Smooth muscle cell (in vitro differentiated cells): ENCODE results near the gene LRRC17. TPM values are rescaled to one million over a fixed set of nuclear protein-coding genes. Genes with fewer than 3 reads are reported as not detected.

Experiments used
- DNase-seq: peaks from one replicate; lab custom pipeline; 2025; ENCODE audit not compliant: unreplicated experiment; lab: John Stamatoyannopoulos, UW
- H2AFZ ChIP-seq: fragments of 200-600 bp; sonication (generic); 2 replicates; pipeline ENCODE4 v1.6.0; 2016; ENCODE audit warnings: antibody characterized with exemption, low read depth, mild to moderate bottlenecking
- H3F3A ChIP-seq: fragments of 200-600 bp; sonication (generic); 2 replicates; pipeline ENCODE4 v1.6.0; 2017; ENCODE audit warnings: antibody characterized with exemption, low read depth
- H3K27ac ChIP-seq: fragments of 200-600 bp; sonication (generic); 2 replicates; pipeline ENCODE4 v1.5.1; 2016; ENCODE audit warnings: low read depth, mild to moderate bottlenecking
- H3K27me3 ChIP-seq: fragments of 200-600 bp; sonication (generic); 2 replicates; pipeline ENCODE4 v1.6.1; 2016; ENCODE audit warnings: low read depth, mild to moderate bottlenecking
- H3K36me3 ChIP-seq: fragments of 200-600 bp; sonication (generic); 2 replicates; pipeline ENCODE4 v1.5.1; 2016; ENCODE audit warnings: low read depth
- H3K4me1 ChIP-seq: fragments of 200-600 bp; sonication (generic); 2 replicates; pipeline ENCODE4 v1.5.1; 2016; ENCODE audit warnings: low read depth
- H3K4me2 ChIP-seq: fragments of 200-600 bp; sonication (generic); 2 replicates; pipeline ENCODE4 v1.6.0; 2016; ENCODE audit warnings: mild to moderate bottlenecking
- H3K4me3 ChIP-seq: fragments of 200-600 bp; sonication (generic); 2 replicates; pipeline ENCODE4 v1.5.1; 2016; ENCODE audit warnings: mild to moderate bottlenecking
- H3K79me2 ChIP-seq: fragments of 200-600 bp; sonication (generic); 2 replicates; pipeline ENCODE4 v1.6.0; 2016; ENCODE audit warnings: low read depth, mild to moderate bottlenecking
- H3K9ac ChIP-seq: fragments of 200-600 bp; sonication (generic); 2 replicates; pipeline ENCODE4 v1.6.0; 2016; ENCODE audit warnings: low read depth
- H3K9me3 ChIP-seq: fragments of 200-600 bp; sonication (generic); replicated peaks from 2 replicates; pipeline ENCODE4 v1.5.1; 2016; ENCODE audit warnings: low read depth
- H4K20me1 ChIP-seq: fragments of 200-600 bp; sonication (generic); 2 replicates; pipeline ENCODE4 v1.6.0; 2016; ENCODE audit warnings: low read depth
- WGBS: methylation state at CpG from one replicate; pipeline ENCODE4 v1.1.7; 2016; ENCODE audit warnings: low lambda C conversion rate; 5-methylcytosine and 5-hydroxymethylcytosine counted together
- polyA plus RNA-seq: library from polyadenylated mRNA; unstranded; fragments of >200 nt; fragmentation: Nextera tagmentation; extraction: Ambion mirVana; gene quantifications from 2 replicates; pipeline ENCODE4 v1.2.1, GENCODE V29; 2016
- total RNA-seq: library from RNA; depleted of rRNA; stranded (reverse); fragments of >200 nt; gene quantifications from 2 replicates; pipeline ENCODE4 v1.2.3, GENCODE V29; 2014
- TF ChIP-seq, protein P1 (sequence below): fragments of 200-600 bp; sonication (generic); IDR thresholded peaks from 2 replicates; pipeline ENCODE4 v1.5.1; 2017; ENCODE audit warnings: borderline replicate concordance, mild to moderate bottlenecking, antibody characterized with exemption; ENCODE audit not compliant: insufficient read depth, poor library complexity, severe bottlenecking

Gene LRRC17
- total and polyA plus RNA-seq, 2 experiments from 2014 or later = 6.2 to 23.0 TPM

DNA sequence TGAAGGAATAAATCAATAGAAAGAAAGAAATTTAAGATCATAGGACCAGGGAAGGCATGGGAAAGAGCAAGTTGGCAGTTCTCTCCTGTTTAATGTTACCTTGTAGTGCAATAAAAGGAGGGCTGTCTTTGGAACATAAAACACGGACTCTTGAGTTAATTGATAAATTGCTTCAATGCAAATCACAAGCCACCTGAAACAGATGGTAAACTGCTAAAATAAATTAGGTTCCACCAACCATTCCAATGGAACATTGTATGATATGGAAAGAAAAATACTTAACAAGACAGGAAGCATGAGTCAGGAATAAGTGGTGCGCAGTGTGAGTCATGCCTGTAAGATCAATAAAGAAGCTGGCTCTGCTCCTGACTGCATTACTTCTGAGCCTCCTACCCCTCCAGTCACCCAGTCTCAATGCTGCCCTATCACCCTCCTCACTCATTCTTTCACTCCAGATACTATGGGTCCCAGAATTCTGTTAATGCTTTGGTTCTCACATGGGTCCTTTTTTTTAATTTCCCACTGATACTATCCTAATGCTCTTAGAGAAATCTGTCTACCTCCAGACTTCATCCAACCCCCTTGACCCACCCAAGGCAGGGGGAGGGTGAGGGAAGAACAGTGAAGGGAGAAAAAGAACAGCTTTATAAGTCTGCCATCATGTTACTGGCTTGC, 78.9 kb downstream of the LRRC17 start:
- DNase-seq = no peak
- no peaks in the 10 kb centered on the region for H3K27me3 ChIP-seq
- H3F3A ChIP-seq = peaks cover 5% of the 10 kb centered on the region
- H3K4me1 ChIP-seq = no peaks in the 10 kb centered on the region
- H3K9me3 ChIP-seq = no peaks in the 10 kb centered on the region
- WGBS = 43% methylated on average over 2 of the region's 2 CpGs
- peak overlapping the region; percentile 36 for H3K4me2 ChIP-seq
- TF ChIP-seq, protein P1, sequence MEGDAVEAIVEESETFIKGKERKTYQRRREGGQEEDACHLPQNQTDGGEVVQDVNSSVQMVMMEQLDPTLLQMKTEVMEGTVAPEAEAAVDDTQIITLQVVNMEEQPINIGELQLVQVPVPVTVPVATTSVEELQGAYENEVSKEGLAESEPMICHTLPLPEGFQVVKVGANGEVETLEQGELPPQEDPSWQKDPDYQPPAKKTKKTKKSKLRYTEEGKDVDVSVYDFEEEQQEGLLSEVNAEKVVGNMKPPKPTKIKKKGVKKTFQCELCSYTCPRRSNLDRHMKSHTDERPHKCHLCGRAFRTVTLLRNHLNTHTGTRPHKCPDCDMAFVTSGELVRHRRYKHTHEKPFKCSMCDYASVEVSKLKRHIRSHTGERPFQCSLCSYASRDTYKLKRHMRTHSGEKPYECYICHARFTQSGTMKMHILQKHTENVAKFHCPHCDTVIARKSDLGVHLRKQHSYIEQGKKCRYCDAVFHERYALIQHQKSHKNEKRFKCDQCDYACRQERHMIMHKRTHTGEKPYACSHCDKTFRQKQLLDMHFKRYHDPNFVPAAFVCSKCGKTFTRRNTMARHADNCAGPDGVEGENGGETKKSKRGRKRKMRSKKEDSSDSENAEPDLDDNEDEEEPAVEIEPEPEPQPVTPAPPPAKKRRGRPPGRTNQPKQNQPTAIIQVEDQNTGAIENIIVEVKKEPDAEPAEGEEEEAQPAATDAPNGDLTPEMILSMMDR = no peak
- peak overlapping the region; percentile 42 for H3K9ac ChIP-seq
- no peaks in the 10 kb centered on the region for H3K79me2 ChIP-seq
- peak overlapping the region; percentile 77 for H3K27ac ChIP-seq
- no peaks in the 10 kb centered on the region for H3K36me3 ChIP-seq
- H4K20me1 ChIP-seq = no peaks in the 10 kb centered on the region
- H2AFZ ChIP-seq = no peak overlapping the region
- H3K4me3 ChIP-seq = no peak overlapping the region

DNA sequence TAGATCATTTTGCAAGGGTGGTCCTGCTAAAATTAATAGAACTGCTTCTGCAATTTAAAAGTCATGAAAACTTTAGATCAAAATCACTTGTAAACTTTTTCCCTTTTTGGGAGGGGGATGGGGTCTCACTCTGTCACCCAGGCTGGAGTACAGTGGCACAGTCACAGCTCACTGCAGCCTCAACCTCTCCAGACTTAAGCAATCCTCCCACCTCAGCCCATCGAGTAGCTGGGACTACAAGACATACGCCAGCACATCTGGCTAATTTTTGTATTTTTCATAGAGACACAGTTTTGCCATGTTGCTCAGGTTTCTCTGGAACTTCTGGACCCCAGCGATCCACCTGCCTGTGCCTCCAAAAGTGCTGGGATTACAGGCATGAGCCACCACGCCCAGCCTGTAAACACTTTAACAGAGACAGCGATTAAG, 79.7 kb downstream of the LRRC17 start:
- no peak for DNase-seq
- H3K4me2 ChIP-seq = peak overlapping the region; percentile 36
- no peaks in the 10 kb centered on the region for H3K4me1 ChIP-seq
- 91% methylated on average over 5 of the region's 5 CpGs for WGBS
- H3K27ac ChIP-seq = peak overlapping the region; percentile 77
- no peaks in the 10 kb centered on the region for H3K79me2 ChIP-seq
- H3K4me3 ChIP-seq = no peak overlapping the region
- H2AFZ ChIP-seq = no peak overlapping the region
- no peaks in the 10 kb centered on the region for H3K27me3 ChIP-seq
- H3K9ac ChIP-seq = no peak overlapping the region
- no peaks in the 10 kb centered on the region for H3K9me3 ChIP-seq
- TF ChIP-seq, protein P1 = no peak
- no peaks in the 10 kb centered on the region for H3K36me3 ChIP-seq
- peaks cover 5% of the 10 kb centered on the region for H3F3A ChIP-seq
- H4K20me1 ChIP-seq = no peaks in the 10 kb centered on the region

DNA sequence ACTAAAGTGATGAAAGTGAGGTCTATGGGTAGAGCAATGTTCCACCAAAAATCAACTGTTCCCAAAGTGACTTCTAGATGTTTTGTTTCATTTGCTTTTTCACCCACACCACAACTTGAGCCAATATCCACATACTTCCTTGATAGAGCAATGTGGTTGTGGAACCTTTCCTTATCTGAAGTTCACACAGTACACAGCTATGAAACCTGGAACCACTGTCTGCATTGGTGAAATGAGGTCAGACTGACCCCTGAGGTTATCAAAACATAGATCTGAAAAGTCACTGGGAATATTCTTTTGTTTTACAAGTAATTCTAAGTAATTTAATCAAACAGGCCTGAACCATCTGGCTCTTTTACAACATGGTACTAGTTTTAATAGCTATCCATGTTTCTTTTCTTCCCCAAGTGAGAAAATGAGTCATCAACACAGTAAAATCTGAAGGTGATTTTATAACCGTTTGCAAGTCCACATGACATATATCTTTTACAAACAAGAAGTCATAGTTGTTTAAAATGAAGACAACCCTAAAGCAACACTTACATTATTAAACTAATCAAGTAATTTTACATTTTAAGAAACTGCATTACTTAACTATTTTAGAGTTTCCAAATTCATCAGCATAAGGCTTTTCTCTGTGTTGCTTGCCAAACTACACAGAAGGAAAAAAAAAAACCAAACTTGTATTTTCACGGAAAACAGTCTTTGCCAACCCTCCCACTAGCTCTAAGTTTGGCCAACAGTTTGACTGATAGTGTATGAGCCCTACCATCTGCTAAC, 80.3 kb downstream of the LRRC17 start:
- Histone ChIP-seq H3K9ac (no peak overlapping the region), H3K4me3 (no peak overlapping the region), H3K27ac (peak overlapping the region; percentile 77), H3F3A (peaks cover 5% of the 10 kb centered on the region), H3K9me3 (no peaks in the 10 kb centered on the region), H3K4me2 (peak overlapping the region; percentile 32), H3K79me2 (no peaks in the 10 kb centered on the region), H3K27me3 (no peaks in the 10 kb centered on the region), H3K4me1 (no peaks in the 10 kb centered on the region), H3K36me3 (no peaks in the 10 kb centered on the region), H4K20me1 (no peaks in the 10 kb centered on the region), H2AFZ (no peak overlapping the region)
- WGBS = 9% methylated on average over 2 of the region's 2 CpGs
- no peak for DNase-seq
- TF ChIP-seq, protein P1 = no peak
